Thymus (tissue), 11 donors: Measurements from ENCODE around the gene SLC22A7. TPM values are rescaled to one million over a fixed set of nuclear protein-coding genes. Genes with fewer than 3 reads are reported as not detected.

Experiments used
- DNase-seq, 9 donors: peaks; one replicate each; pipeline ENCODE4 v3.0.0-alpha.2; 2013; ENCODE audit warnings: low spot score in 9 of 9, low read depth in 6 of 9, missing footprints in 1 of 9
- H3K27ac ChIP-seq, 2 donors: one replicate each; pipeline ENCODE4 v1.5.1; 2013; ENCODE audit warnings: control low read depth in 1 of 2, low read depth in 1 of 2, low read length in 1 of 2, mild to moderate bottlenecking in 1 of 2, moderate library complexity in 1 of 2
- H3K27me3 ChIP-seq, 2 donors: one replicate each; pipeline ENCODE4 v1.5.1; 2013; ENCODE audit warnings: low read length in 1 of 2; ENCODE audit not compliant: control insufficient read depth in 2 of 2, insufficient read depth in 1 of 2
- H3K36me3 ChIP-seq, 2 donors: one replicate each; pipeline ENCODE4 v1.5.1; 2013; ENCODE audit warnings: low read length in 1 of 2, mild to moderate bottlenecking in 1 of 2, moderate library complexity in 1 of 2; ENCODE audit not compliant: control insufficient read depth in 2 of 2, insufficient read depth in 2 of 2
- H3K4me1 ChIP-seq, 2 donors: one replicate each; pipeline ENCODE4 v1.5.1; 2013; ENCODE audit warnings: low read length in 2 of 2; ENCODE audit not compliant: control insufficient read depth in 2 of 2, insufficient read depth in 2 of 2
- H3K4me3 ChIP-seq, 2 donors: one replicate each; pipeline ENCODE4 v1.5.1; 2013; ENCODE audit warnings: low read length in 2 of 2, control low read depth in 1 of 2, mild to moderate bottlenecking in 1 of 2
- H3K9me3 ChIP-seq, 2 donors: one replicate each; pipeline ENCODE4 v1.5.1; 2013; ENCODE audit warnings: low read length in 1 of 2, mild to moderate bottlenecking in 1 of 2; ENCODE audit not compliant: control insufficient read depth in 2 of 2, insufficient read depth in 1 of 2
- WGBS: extraction: QIAGEN DNeasy Blood & Tissue Kit; methylation state at CpG from one replicate; pipeline ENCODE4 v1.1.7; 2013; 5-methylcytosine and 5-hydroxymethylcytosine counted together
- polyA plus RNA-seq: library from polyadenylated mRNA; stranded (reverse); fragments of 200-250 nt; gene quantifications from one replicate; pipeline ENCODE4 v1.2.3, GENCODE V29; 2013
- total RNA-seq: library from RNA; stranded (reverse); fragments of 120-200 nt; gene quantifications from one replicate; pipeline ENCODE4 v1.2.4, GENCODE V29; 2013
- donor health status: healthy.

The SLC22A7 gene
- total and polyA plus RNA-seq, 2 donors, result 0.09 to 0.16 TPM

DNA sequence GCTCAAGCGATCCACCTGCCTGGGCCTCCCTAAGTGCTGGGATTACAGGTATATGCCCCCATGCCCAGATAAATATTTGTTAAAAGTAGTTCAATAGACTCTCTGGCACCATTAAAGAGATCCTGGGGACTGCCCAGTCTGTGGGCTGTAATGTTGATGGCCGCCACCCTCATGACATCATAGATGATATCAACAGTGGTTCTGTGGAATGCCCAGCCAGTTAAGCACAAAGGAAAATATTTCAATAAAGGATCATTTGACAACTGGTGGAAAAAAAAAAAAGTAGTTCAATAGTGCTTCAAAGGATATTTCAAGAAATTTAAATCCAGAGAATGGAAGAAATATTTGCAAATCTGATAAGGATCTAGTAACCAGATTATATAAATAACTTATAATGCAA lies 12.1 kb downstream of the SLC22A7 start:
- Histone ChIP-seq H3K36me3 (no peaks in the 10 kb centered on the region), H3K9me3 (peaks cover 0 to 5% of the 10 kb centered on the region in 2 donors), H3K4me3 (no peak overlapping the region), H3K4me1 (peaks cover 0 to 4% of the 10 kb centered on the region in 2 donors), H3K27ac (no peak overlapping the region), H3K27me3 (peaks cover 3 to 36% of the 10 kb centered on the region in 2 donors)
- over 99% methylated on average over 2 of the region's 2 CpGs for WGBS
- DNase-seq, result no peak

DNA sequence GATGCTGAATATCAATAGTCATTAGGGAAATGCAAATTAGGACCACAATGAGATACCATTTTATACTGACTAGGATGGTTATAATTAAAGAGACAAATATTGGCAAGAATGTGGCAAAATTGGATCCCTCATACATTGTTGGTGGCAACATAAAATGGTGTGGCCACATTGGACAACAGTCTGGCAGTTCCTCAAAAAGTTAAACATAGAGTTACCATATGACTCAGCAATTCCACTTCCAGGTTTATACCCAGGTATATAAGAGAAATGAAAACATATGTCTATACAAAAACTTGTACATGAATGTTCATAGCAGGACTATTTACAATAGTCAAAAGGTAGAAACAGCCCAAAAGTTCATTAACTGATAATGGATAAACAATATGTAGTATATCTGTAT lies 12.6 kb downstream of the SLC22A7 start:
- peak in 1 of 9 donors; percentile 16 for DNase-seq
- no peak overlapping the region for H3K4me3 ChIP-seq
- peaks cover 0 to 5% of the 10 kb centered on the region in 2 donors for H3K9me3 ChIP-seq
- H3K36me3 ChIP-seq, result no peaks in the 10 kb centered on the region
- H3K4me1 ChIP-seq, result peaks cover 0 to 4% of the 10 kb centered on the region in 2 donors
- no peak overlapping the region for H3K27ac ChIP-seq
- peaks cover 3 to 36% of the 10 kb centered on the region in 2 donors for H3K27me3 ChIP-seq

DNA sequence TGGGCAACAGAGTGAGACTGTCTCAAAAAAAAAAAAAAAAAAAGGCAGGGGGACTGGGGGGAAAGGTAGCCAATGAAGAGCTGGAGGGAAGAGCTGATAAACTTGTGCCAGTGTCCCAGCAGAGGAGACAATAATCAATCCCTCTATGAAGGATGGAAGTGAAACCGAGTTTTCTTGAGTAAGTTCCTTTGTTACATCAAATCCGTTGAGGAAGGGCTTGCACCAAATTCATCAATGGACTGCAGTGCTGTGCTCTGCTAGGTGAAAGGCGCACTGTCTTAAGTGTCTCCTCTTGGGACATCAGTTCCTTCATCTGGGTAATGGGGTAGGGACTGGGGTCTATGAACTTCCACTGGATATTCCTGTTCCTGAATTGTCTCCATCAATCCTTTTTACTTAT lies 13.6 kb downstream of the SLC22A7 start:
- no peak overlapping the region for H3K27ac ChIP-seq

DNA sequence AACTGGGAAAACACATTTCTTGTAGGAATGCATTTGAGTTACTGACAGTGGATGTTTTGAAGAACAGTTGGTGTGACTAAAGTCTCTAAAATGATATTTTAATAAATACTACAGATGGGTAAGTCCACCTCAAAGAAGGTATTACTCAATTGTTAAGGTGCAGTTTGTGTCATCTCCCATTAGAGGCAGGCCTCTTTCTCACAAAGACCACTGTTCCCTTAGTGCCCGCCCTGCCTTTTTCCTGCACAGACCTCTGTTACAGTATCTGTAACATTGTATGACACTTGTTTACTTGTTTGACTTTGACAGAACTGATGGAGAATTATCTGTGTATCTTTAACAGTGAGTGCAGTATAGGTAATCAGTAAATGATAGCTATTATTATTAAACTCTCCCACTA lies 15.8 kb downstream of the SLC22A7 start:
- Histone ChIP-seq H3K9me3 (no peaks in the 10 kb centered on the region), H3K27ac (no peak overlapping the region), H3K36me3 (no peaks in the 10 kb centered on the region), H3K4me3 (no peak overlapping the region), H3K4me1 (no peaks in the 10 kb centered on the region), H3K27me3 (peaks cover 3 to 14% of the 10 kb centered on the region in 2 donors)
- DNase-seq, result no peak
- 96% methylated on average over 1 of the region's 1 CpG for WGBS

More for the DNA sequence above, 13.6 kb downstream of the SLC22A7 start:
- no peak overlapping the region for H3K4me3 ChIP-seq
- no peak for DNase-seq
- H3K9me3 ChIP-seq, result peaks cover 0 to 5% of the 10 kb centered on the region in 2 donors
- 99% methylated on average over 3 of the region's 3 CpGs for WGBS
- H3K4me1 ChIP-seq, result peaks cover 0 to 4% of the 10 kb centered on the region in 2 donors
- peaks cover 3 to 32% of the 10 kb centered on the region in 2 donors for H3K27me3 ChIP-seq
- no peaks in the 10 kb centered on the region for H3K36me3 ChIP-seq

DNA sequence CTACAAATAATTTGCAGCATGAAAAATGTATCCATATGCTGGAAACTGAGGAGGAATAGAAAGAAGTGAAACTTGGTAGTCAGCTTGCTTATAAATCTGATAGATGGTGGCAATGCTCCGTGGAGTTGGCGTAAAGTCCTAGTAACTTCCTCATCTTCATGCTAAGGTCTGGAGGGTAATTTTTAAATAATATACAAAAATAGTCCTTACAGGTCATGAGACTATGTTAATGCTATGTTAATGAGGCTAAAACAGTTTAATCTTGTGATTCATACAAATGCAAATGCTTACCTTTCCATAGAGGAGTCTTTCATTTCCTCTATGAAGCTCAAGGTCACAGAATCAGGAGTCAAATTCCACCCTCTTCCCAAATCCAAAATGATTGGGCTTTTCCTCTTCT lies 20.0 kb downstream of the SLC22A7 start:
- Histone ChIP-seq H3K9me3 (no peaks in the 10 kb centered on the region), H3K27ac (no peak overlapping the region), H3K36me3 (no peaks in the 10 kb centered on the region), H3K4me1 (no peaks in the 10 kb centered on the region), H3K27me3 (no peaks in the 10 kb centered on the region), H3K4me3 (no peak overlapping the region)
- 92% methylated on average over 2 of the region's 2 CpGs for WGBS
- DNase-seq, result no peak

DNA sequence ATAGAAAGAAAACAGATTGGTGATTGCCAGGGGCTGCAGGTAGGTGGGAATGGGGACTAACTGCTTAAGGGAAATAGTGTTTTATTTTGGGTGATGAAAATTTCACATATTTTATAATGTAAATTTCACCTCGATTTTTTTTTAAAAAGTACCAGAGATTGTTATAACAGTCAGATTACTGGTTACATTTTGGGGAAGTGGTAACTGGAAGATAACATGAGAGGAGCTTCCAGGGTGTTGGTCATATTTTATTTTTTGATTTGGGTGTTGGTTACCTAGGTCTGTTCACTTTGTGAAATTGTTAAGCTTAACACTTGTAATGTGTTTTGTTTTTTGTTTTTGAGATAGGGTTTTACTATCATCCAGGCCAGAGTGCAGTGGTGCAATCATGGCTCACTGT lies 27.8 kb downstream of the SLC22A7 start:
- Histone ChIP-seq H3K27me3 (no peaks in the 10 kb centered on the region), H3K4me3 (no peak overlapping the region), H3K9me3 (no peaks in the 10 kb centered on the region), H3K36me3 (no peaks in the 10 kb centered on the region), H3K27ac (no peak overlapping the region), H3K4me1 (no peaks in the 10 kb centered on the region)
- 45% methylated on average over 1 of the region's 1 CpG for WGBS
- no peak for DNase-seq

DNA sequence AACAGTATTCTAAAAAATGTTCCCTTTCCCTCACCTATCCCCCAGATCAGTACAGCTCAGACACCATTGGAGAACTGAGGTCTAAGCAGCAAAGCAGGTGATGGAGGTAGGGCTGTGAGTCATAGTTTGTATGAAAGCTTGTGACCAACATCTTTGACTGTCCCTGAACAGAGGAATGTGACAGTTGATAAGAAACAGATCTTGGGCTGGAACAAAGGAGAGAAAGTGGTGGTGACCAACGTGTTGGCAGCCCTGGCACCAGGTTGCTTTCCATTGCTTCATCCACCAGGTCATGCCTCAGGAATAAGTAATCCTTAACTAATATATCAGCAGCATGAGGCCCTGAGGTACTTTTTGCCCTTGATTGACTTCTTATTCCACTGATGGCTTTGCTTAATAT lies 30.5 kb downstream of the SLC22A7 start:
- 54% methylated on average over 1 of the region's 1 CpG for WGBS
- DNase-seq, result no peak
- H3K4me1 ChIP-seq, result no peaks in the 10 kb centered on the region
- no peaks in the 10 kb centered on the region for H3K36me3 ChIP-seq
- no peak overlapping the region for H3K4me3 ChIP-seq
- no peaks in the 10 kb centered on the region for H3K9me3 ChIP-seq
- no peaks in the 10 kb centered on the region for H3K27me3 ChIP-seq
- H3K27ac ChIP-seq, result no peak overlapping the region

DNA sequence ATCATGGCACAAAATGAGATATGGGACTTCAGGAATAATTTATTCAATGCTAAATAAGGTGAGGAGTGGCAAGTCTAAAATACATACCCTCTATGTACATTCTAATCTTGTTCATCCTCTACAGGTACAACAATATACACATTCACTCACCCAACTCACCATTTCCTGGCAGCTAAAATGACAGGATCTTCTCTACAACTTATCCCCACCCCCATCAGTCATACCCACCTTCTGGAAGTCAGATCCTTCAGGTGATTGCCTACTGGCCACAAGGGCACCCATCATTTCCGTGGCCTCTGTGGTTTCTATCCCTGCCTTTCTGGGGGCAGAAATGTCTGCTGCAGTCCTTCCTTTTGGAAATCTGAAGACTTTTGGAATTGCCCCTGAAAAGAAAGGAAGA lies 33.4 kb downstream of the SLC22A7 start:
- no peak overlapping the region for H3K27ac ChIP-seq
- WGBS, result 34% methylated on average over 1 of the region's 1 CpG

DNA sequence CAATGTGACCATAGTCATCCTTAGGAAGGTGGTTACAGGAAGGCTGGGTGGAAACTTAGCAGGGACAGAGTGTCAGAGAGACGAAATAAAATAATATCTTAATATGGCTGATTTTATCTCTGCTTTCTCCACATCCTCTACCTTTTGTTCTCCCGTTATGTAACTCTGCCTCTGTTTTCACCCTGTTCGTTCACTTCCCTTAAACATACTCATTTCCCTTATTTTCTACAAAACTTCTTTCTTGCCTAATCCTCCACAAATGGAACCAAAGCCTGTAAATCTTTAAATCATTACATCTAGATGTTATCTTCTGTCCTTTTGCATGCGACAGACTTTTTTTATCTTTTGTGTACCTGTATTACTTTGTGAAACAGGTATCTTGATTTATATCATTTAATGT lies 33.8 kb downstream of the SLC22A7 start:
- Histone ChIP-seq H3K27ac (no peak overlapping the region), H3K4me3 (no peak overlapping the region), H3K4me1 (no peaks in the 10 kb centered on the region), H3K36me3 (peaks cover 0 to 6% of the 10 kb centered on the region in 2 donors), H3K27me3 (no peaks in the 10 kb centered on the region), H3K9me3 (no peaks in the 10 kb centered on the region)
- DNase-seq, result no peak
- WGBS, result 38% methylated on average over 4 of the region's 4 CpGs

More for the DNA sequence above, 33.4 kb downstream of the SLC22A7 start:
- H3K9me3 ChIP-seq, result no peaks in the 10 kb centered on the region
- no peak overlapping the region for H3K4me3 ChIP-seq
- no peaks in the 10 kb centered on the region for H3K27me3 ChIP-seq
- H3K36me3 ChIP-seq, result peaks cover 0 to 4% of the 10 kb centered on the region in 2 donors
- no peaks in the 10 kb centered on the region for H3K4me1 ChIP-seq
- no peak for DNase-seq
